Skeletal muscle satellite cell (primary cell): ENCODE results near the gene TRIOBP.

Experiments
- H3K27me3 ChIP-seq: 2 replicates; pipeline ENCODE4 v1.7.0; 2013; ENCODE audit warnings: low read length; ENCODE audit not compliant: control insufficient read depth, insufficient read depth
- H3K36me3 ChIP-seq: 2 replicates; pipeline ENCODE4 v1.7.0; 2013; ENCODE audit warnings: mild to moderate bottlenecking, control low read depth, low read length; ENCODE audit not compliant: insufficient read depth
- H3K4me1 ChIP-seq: 2 replicates; pipeline ENCODE4 v1.7.0; 2013; ENCODE audit warnings: low read length; ENCODE audit not compliant: control insufficient read depth, insufficient read depth
- H3K4me2 ChIP-seq: 2 replicates; pipeline ENCODE4 v1.7.0; 2013; ENCODE audit warnings: mild to moderate bottlenecking, low read length
- H3K4me3 ChIP-seq: 2 replicates; pipeline ENCODE4 v1.7.0; 2013; ENCODE audit warnings: low read length
- H3K9ac ChIP-seq: 2 replicates; pipeline ENCODE4 v1.7.0; 2013; ENCODE audit warnings: mild to moderate bottlenecking, low read depth, low read length, moderate library complexity
- H3K9me3 ChIP-seq: replicated peaks from 2 replicates; pipeline ENCODE4 v1.7.0; 2013; ENCODE audit warnings: mild to moderate bottlenecking, control low read depth, low read length

Gene TRIOBP

GRCh38 chr22:37672920-37673455 is 23.9 kb upstream of the TRIOBP start:
- no peak overlapping the region for H3K4me3 ChIP-seq
- peaks cover 17% of the 10 kb centered on the region for H3K4me1 ChIP-seq
- peaks cover 6% of the 10 kb centered on the region for H3K36me3 ChIP-seq
- no peaks in the 10 kb centered on the region for H3K27me3 ChIP-seq
- H3K4me2 ChIP-seq = no peak overlapping the region
- no peaks in the 10 kb centered on the region for H3K9me3 ChIP-seq
- H3K9ac ChIP-seq = no peak overlapping the region

GRCh38 chr22:37674248-37674647 is 22.6 kb upstream of the TRIOBP start:
- H3K9me3 ChIP-seq = no peaks in the 10 kb centered on the region
- no peak overlapping the region for H3K4me3 ChIP-seq
- H3K27me3 ChIP-seq = no peaks in the 10 kb centered on the region
- H3K9ac ChIP-seq = peak overlapping the region; percentile 36
- peaks cover 13% of the 10 kb centered on the region for H3K36me3 ChIP-seq
- H3K4me1 ChIP-seq = peaks cover 18% of the 10 kb centered on the region
- H3K4me2 ChIP-seq = peak overlapping the region; percentile 21

- no peaks in the 10 kb centered on the region for H3K27me3 ChIP-seq
- H3K9me3 ChIP-seq = no peaks in the 10 kb centered on the region
- H3K9ac ChIP-seq = peak within 1 kb of the TSS; percentile 91
- peak within 1 kb of the TSS; percentile 89 for H3K4me2 ChIP-seq
- H3K4me1 ChIP-seq = peaks cover 26% of the 10 kb centered on the region
- peaks cover 22% of the 10 kb centered on the region for H3K36me3 ChIP-seq
- H3K4me3 ChIP-seq = peak within 1 kb of the TSS; percentile 94
These were observed 21.6 kb upstream of the TRIOBP start, which contains the start of gene LGALS1 for GRCh38 chr22:37674951-37675929. Gene LGALS1, plus strand, starts transcription at chr22:37675636. Its CDS starts 67 bp downstream, at chr22:37675703.

- peak overlapping the region; percentile 89 for H3K4me2 ChIP-seq
- H3K4me3 ChIP-seq = peak overlapping the region; percentile 94
- no peaks in the 10 kb centered on the region for H3K27me3 ChIP-seq
- peak overlapping the region; percentile 91 for H3K9ac ChIP-seq
- H3K9me3 ChIP-seq = no peaks in the 10 kb centered on the region
- H3K4me1 ChIP-seq = peaks cover 28% of the 10 kb centered on the region
- peaks cover 22% of the 10 kb centered on the region for H3K36me3 ChIP-seq
These were observed 20.7 kb upstream of the TRIOBP start for GRCh38 chr22:37675930-37676735.

GRCh38 chr22:37676736-37677492 is 19.9 kb upstream of the TRIOBP start:
- Histone ChIP-seq H3K4me1 (peaks cover 32% of the 10 kb centered on the region), H3K4me3 (peak overlapping the region; percentile 94)

GRCh38 chr22:37677493-37677974 is 19.3 kb upstream of the TRIOBP start:
- Histone ChIP-seq H3K36me3 (peaks cover 22% of the 10 kb centered on the region), H3K9me3 (no peaks in the 10 kb centered on the region), H3K4me2 (peak overlapping the region; percentile 89), H3K4me3 (peak overlapping the region; percentile 94), H3K9ac (peak overlapping the region; percentile 64), H3K27me3 (no peaks in the 10 kb centered on the region), H3K4me1 (peaks cover 32% of the 10 kb centered on the region)

More at GRCh38 chr22:37676736-37677492, 19.9 kb upstream of the TRIOBP start:
- no peaks in the 10 kb centered on the region for H3K27me3 ChIP-seq
- H3K4me2 ChIP-seq = peak overlapping the region; percentile 89
- peaks cover 22% of the 10 kb centered on the region for H3K36me3 ChIP-seq
- H3K9me3 ChIP-seq = no peaks in the 10 kb centered on the region
- H3K9ac ChIP-seq = peak overlapping the region; percentile 91

- peak overlapping the region; percentile 46 for H3K9ac ChIP-seq
These were observed 18.5 kb upstream of the TRIOBP start for GRCh38 chr22:37678372-37678771.

GRCh38 chr22:37679670-37680069 is 17.2 kb upstream of the TRIOBP start:
- Histone ChIP-seq H3K4me2 (peak overlapping the region; percentile 36), H3K9ac (no peak overlapping the region), H3K9me3 (no peaks in the 10 kb centered on the region), H3K4me1 (peaks cover 26% of the 10 kb centered on the region), H3K4me3 (no peak overlapping the region), H3K27me3 (no peaks in the 10 kb centered on the region), H3K36me3 (peaks cover 22% of the 10 kb centered on the region)

More at GRCh38 chr22:37678372-37678771, 18.5 kb upstream of the TRIOBP start:
- Histone ChIP-seq H3K27me3 (no peaks in the 10 kb centered on the region), H3K4me3 (peak overlapping the region; percentile 94), H3K4me2 (peak overlapping the region; percentile 89), H3K4me1 (peaks cover 32% of the 10 kb centered on the region), H3K36me3 (peaks cover 22% of the 10 kb centered on the region), H3K9me3 (no peaks in the 10 kb centered on the region)

- H3K9ac ChIP-seq = no peak overlapping the region
- no peaks in the 10 kb centered on the region for H3K9me3 ChIP-seq
- H3K4me2 ChIP-seq = no peak overlapping the region
- H3K27me3 ChIP-seq = no peaks in the 10 kb centered on the region
- peaks cover 21% of the 10 kb centered on the region for H3K4me1 ChIP-seq
- H3K4me3 ChIP-seq = no peak overlapping the region
- H3K36me3 ChIP-seq = peaks cover 22% of the 10 kb centered on the region
These were observed 16.5 kb upstream of the TRIOBP start for GRCh38 chr22:37680191-37680851.

GRCh38 chr22:37681001-37681424 is 15.8 kb upstream of the TRIOBP start:
- Histone ChIP-seq H3K36me3 (peaks cover 22% of the 10 kb centered on the region), H3K4me3 (no peak overlapping the region), H3K9ac (no peak overlapping the region), H3K4me2 (no peak overlapping the region), H3K27me3 (no peaks in the 10 kb centered on the region), H3K9me3 (no peaks in the 10 kb centered on the region), H3K4me1 (peaks cover 21% of the 10 kb centered on the region)
